Endothelial cell of umbilical vein (primary cell): ENCODE data around the gene SNRNP35. TPM values are rescaled to one million over a fixed set of nuclear protein-coding genes. Genes with fewer than 3 reads are reported as not detected.

ENCODE experiments used
- BruUV-seq: library from RNA; stranded (reverse); fragments of 400-500 nt; replicated peaks from 2 replicates; lab custom pipeline; 2021; lab: Mats Ljungman, UMichigan
- CTCF ChIA-PET: fragments of 300-600, 350-600 bp; sonication (Branson Sonifier 250); formaldehyde crosslinking; loops from one replicate; lab custom pipeline; 2021; ENCODE audit warnings: antibody characterized with exemption, inconsistent platforms; lab: Charles Lee
- POLR2A ChIA-PET: fragments of 300-600, 350-600 bp; sonication (Branson Sonifier 250); formaldehyde crosslinking; loops from one replicate; lab custom pipeline; 2021; ENCODE audit warnings: antibody characterized with exemption, inconsistent platforms; lab: Charles Lee
- DNase-seq: peaks from one replicate; pipeline ENCODE4 v3.0.0-alpha.2; 2011; ENCODE audit warnings: low read depth, low spot score
- FAIRE-seq: peaks from 2 replicates; lab custom pipeline; 2011; peaks lifted over from hg19 to GRCh38; lab: Jason Lieb, UNC
- H2AFZ ChIP-seq: 2 replicates; pipeline ENCODE4 v1.6.0; 2012; ENCODE audit warnings: low read depth, low read length, control low read depth, inconsistent platforms
- H3K27ac ChIP-seq: 2 replicates; pipeline ENCODE4 v1.5.1; 2011; ENCODE audit warnings: low read depth, mild to moderate bottlenecking, control low read depth, low read length, moderate library complexity; ENCODE audit not compliant: insufficient read depth
- H3K27me3 ChIP-seq, 2 experiments: 2 replicates each; pipeline versions ENCODE4 v1.6.0 to v1.6.1; 2011; ENCODE audit warnings: low read length in 2 of 2, mixed read lengths in 1 of 2; ENCODE audit not compliant: control insufficient read depth in 2 of 2, insufficient read depth in 2 of 2
- H3K36me3 ChIP-seq, 2 experiments: 2 replicates in 1 of 2; 3 replicates in 1 of 2; pipeline ENCODE4 v1.5.1; 2011; ENCODE audit warnings: low read length in 2 of 2, mild to moderate bottlenecking in 1 of 2, moderate library complexity in 1 of 2; ENCODE audit not compliant: control insufficient read depth in 2 of 2, insufficient read depth in 2 of 2; ENCODE audit errors: extremely low read depth in 1 of 2
- H3K4me1 ChIP-seq: 3 replicates; pipeline ENCODE4 v1.5.1; 2011; ENCODE audit warnings: mild to moderate bottlenecking, low read length; ENCODE audit not compliant: control insufficient read depth, insufficient read depth; ENCODE audit errors: extremely low read depth
- H3K4me2 ChIP-seq: 2 replicates; pipeline ENCODE4 v1.6.1; 2011; ENCODE audit warnings: low read length, control low read depth, mixed read lengths; ENCODE audit not compliant: insufficient read depth
- H3K4me3 ChIP-seq, 3 experiments: fragments of 200-600 bp in 1 of 3; sonication (generic), shearing (Covaris generic) in 1 of 3; replicated peaks in 1 of 3; 2 replicates each; pipeline ENCODE4 v1.5.1; 2011 to 2016; ENCODE audit warnings: control low read depth in 3 of 3, low read length in 3 of 3, mild to moderate bottlenecking in 2 of 3, inconsistent platforms in 1 of 3, low read depth in 1 of 3, moderate library complexity in 1 of 3; ENCODE audit not compliant: insufficient read depth in 1 of 3
- H3K79me2 ChIP-seq: 2 replicates; pipeline ENCODE4 v1.6.0; 2012; ENCODE audit warnings: low read length, inconsistent platforms; ENCODE audit not compliant: control insufficient read depth, insufficient read depth
- H3K9ac ChIP-seq: replicated peaks from 2 replicates; pipeline ENCODE3; 2011; ENCODE audit warnings: low read length, control low read depth; ENCODE audit not compliant: insufficient read depth; ENCODE audit errors: extremely low read depth
- H3K9me1 ChIP-seq: replicated peaks from 3 replicates; pipeline ENCODE4 v1.6.0; 2011; ENCODE audit warnings: mild to moderate bottlenecking, low read length; ENCODE audit not compliant: control insufficient read depth, insufficient read depth; ENCODE audit errors: extremely low read depth
- H3K9me3 ChIP-seq: replicated peaks from 2 replicates; pipeline ENCODE4 v1.5.1; 2012; ENCODE audit warnings: low read length, inconsistent platforms; ENCODE audit not compliant: control insufficient read depth, insufficient read depth
- H4K20me1 ChIP-seq: replicated peaks from 2 replicates; pipeline ENCODE3; 2011; ENCODE audit warnings: mild to moderate bottlenecking, low read length; ENCODE audit not compliant: control insufficient read depth, insufficient read depth; ENCODE audit errors: extremely low read depth
- CTCF ChIP-seq, 2 donors: IDR thresholded peaks; 1 replicate in 1 of 2; 2 replicates in 1 of 2; pipeline ENCODE4 v1.5.1; 2011; ENCODE audit warnings: low read length in 2 of 2, mild to moderate bottlenecking in 2 of 2, moderate library complexity in 2 of 2, control low read depth in 1 of 2, inconsistent platforms in 1 of 2, low read depth in 1 of 2; ENCODE audit not compliant: insufficient read depth in 1 of 2; ENCODE audit errors: extremely low read depth in 1 of 2
- FOS ChIP-seq: IDR thresholded peaks from 2 replicates; pipeline ENCODE4 v1.6.1; 2011; ENCODE audit warnings: mild to moderate bottlenecking, low read length, moderate library complexity, borderline replicate concordance; ENCODE audit not compliant: insufficient read depth
- GATA2 ChIP-seq: IDR thresholded peaks from 2 replicates; pipeline ENCODE4 v1.7.0; 2011; ENCODE audit warnings: low read depth, mild to moderate bottlenecking, moderate library complexity, mixed read lengths, low read length; ENCODE audit not compliant: insufficient read length, insufficient read depth
- JUN ChIP-seq: IDR thresholded peaks from 2 replicates; pipeline ENCODE4 v1.6.1; 2011; ENCODE audit warnings: borderline replicate concordance, low read depth; ENCODE audit not compliant: insufficient read length, insufficient read depth
- MAX ChIP-seq: IDR thresholded peaks from 2 replicates; pipeline ENCODE4 v1.6.1; 2011; ENCODE audit not compliant: insufficient read depth, insufficient read length
- MYC ChIP-seq: IDR thresholded peaks from one replicate; pipeline ENCODE4 v1.6.1; 2011; ENCODE audit warnings: mild to moderate bottlenecking, low read depth, low read length
- POLR2AphosphoS5 ChIP-seq: IDR thresholded peaks from 2 replicates; pipeline ENCODE4 v1.6.1; 2012; ENCODE audit warnings: low read depth, mild to moderate bottlenecking, control low read depth, low read length, moderate library complexity; ENCODE audit not compliant: insufficient read depth
- dilution Hi-C: fragments of 300-500 bp; cut with MboI; formaldehyde crosslinking; loops from one replicate; pipeline ENCODE4 v1.15.0; 2019; ENCODE audit warnings: low sequenced_read_pairs; ENCODE audit not compliant: extremely low pct_ligation_motif_present
- intact Hi-C: fragments of 100-400 bp; cut with micrococcal nuclease; formaldehyde crosslinking; loops from one replicate; pipeline ENCODE4 v1.10.0; 2022
- polyA plus RNA-seq, 4 experiments: library from polyadenylated mRNA; depleted of rRNA in 3 of 4; stranded (reverse) in 3 of 4; unstranded in 1 of 4; fragments of >200 nt; gene quantifications; 2 replicates each; pipeline versions ENCODE4 v1.2.1 to v1.2.3, GENCODE V29; 2011 to 2012; ENCODE audit warnings: missing spikeins in 1 of 4
- total RNA-seq: library from RNA; stranded (reverse); gene quantifications from 2 replicates; pipeline ENCODE4 v1.2.3, GENCODE V29; 2021

SNRNP35 gene
- total and polyA plus RNA-seq, 2 donors (not counting 3 experiments of a cell fraction or from before 2014, with no cell fraction given), result 15.9 to 30.6 TPM

GRCh38 chr12:123475246-123475703, 17.3 kb downstream of the SNRNP35 start:
- Histone ChIP-seq H3K9me3 (no peaks in the 10 kb centered on the region), H3K27ac (no peak overlapping the region), H3K4me1 (peaks cover 16% of the 10 kb centered on the region), H2AFZ (no peak overlapping the region), H3K79me2 (no peaks in the 10 kb centered on the region), H3K27me3 (no peaks in the 10 kb centered on the region), H3K36me3 (peaks cover 4 to 13% of the 10 kb centered on the region in 2 experiments), H3K4me3 (no peak overlapping the region), H3K9ac (no peak overlapping the region), H3K9me1 (no peaks in the 10 kb centered on the region), H4K20me1 (no peaks in the 10 kb centered on the region), H3K4me2 (no peak overlapping the region)
- no peak for TF ChIP-seq POLR2AphosphoS5
- TF ChIP-seq FOS, result no peak
- no peak for TF ChIP-seq GATA2
- TF ChIP-seq JUN, result no peak
- no peak for TF ChIP-seq CTCF (IDR thresholded peaks at IDR 0.05; ENCODE audit: extremely low read depth in 1 of 2, insufficient read depth in 1 of 2, low read depth in 1 of 2, low read length in 2 of 2)
- no peak for TF ChIP-seq MAX
- no peak for TF ChIP-seq MYC
- CTCF ChIA-PET, result no interaction called here
- dilution Hi-C loops, result no loop called here
- no TSS peak for BruUV-seq
- intact Hi-C loops, result loop anchor here (5.0 kb wide), 1 partner anchor 38 kb away; the partner anchor contains the start of gene RILPL2
- no peak for FAIRE-seq
- no peak for DNase-seq
- POLR2A ChIA-PET, result no interaction called here
